Neutrophil (primary cell): Measurements from ENCODE around the gene BRD7.

Experiments used
- H3K27ac ChIP-seq: fragments of 200-600 bp; sonication (generic); 2 replicates; pipeline ENCODE4 v1.5.1; 2016; ENCODE audit warnings: mild to moderate bottlenecking, moderate library complexity
- H3K27me3 ChIP-seq: fragments of 200-600 bp; sonication (generic); 2 replicates; pipeline ENCODE4 v1.6.0; 2016; ENCODE audit warnings: mild to moderate bottlenecking
- H3K36me3 ChIP-seq: fragments of 200-600 bp; sonication (generic); 2 replicates; pipeline ENCODE4 v1.5.1; 2017
- H3K4me1 ChIP-seq, 2 experiments: fragments of 200-600 bp in 1 of 2; sonication (generic) in 1 of 2; 1 replicate in 1 of 2; 2 replicates in 1 of 2; pipeline versions ENCODE4 v1.5.1 to v1.6.1; 2013 to 2016; ENCODE audit warnings: low read depth in 1 of 2, low read length in 1 of 2, mild to moderate bottlenecking in 1 of 2, moderate library complexity in 1 of 2; ENCODE audit not compliant: control insufficient read depth in 1 of 2, insufficient read depth in 1 of 2
- H3K4me3 ChIP-seq, 2 experiments: fragments of 200-600 bp in 1 of 2; sonication (generic) in 1 of 2; 1 replicate in 1 of 2; 2 replicates in 1 of 2; pipeline ENCODE4 v1.5.1; 2013 to 2016; ENCODE audit warnings: low read depth in 1 of 2, low read length in 1 of 2, mild to moderate bottlenecking in 1 of 2, moderate library complexity in 1 of 2
- H3K9me3 ChIP-seq: fragments of 200-600 bp; sonication (generic); 2 replicates; pipeline ENCODE4 v1.5.1; 2016
- TF ChIP-seq, protein P1 (sequence below): fragments of 200-600 bp; sonication (generic); IDR thresholded peaks from 2 replicates; pipeline ENCODE4 v1.5.1; 2016; ENCODE audit warnings: antibody characterized with exemption

Gene BRD7

DNA sequence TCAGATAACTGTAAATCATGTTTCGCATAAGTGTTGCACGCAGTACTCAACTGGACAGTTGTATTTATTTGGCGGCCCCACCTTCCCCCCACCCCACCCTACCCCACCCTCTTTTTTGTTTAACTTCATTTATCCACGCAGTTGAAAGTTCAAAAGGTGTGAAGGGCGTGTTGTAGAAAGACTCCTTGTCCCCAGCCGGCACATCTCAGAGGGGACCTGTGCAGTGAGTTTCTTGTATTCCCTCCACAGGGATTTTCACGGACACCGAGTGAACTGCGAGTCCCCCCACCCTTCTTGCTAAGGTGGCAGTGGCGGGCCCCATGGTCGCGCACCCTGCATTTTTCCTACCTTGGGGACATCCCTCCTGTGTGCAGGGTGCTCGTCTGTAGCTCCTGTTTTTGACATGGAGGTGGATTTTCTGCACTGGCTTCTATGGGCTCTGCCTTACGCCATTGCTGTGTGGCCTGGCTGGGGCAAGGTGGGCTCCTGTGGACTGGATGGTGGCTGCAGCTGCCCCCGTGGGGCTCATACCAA lies 66.2 kb downstream of the BRD7 start:
- H3K27ac ChIP-seq = no peak overlapping the region
- no peak overlapping the region for H3K4me3 ChIP-seq
- peaks cover 100% of the 10 kb centered on the region for H3K36me3 ChIP-seq
- no peaks in the 10 kb centered on the region for H3K4me1 ChIP-seq
- no peaks in the 10 kb centered on the region for H3K9me3 ChIP-seq
- H3K27me3 ChIP-seq = no peaks in the 10 kb centered on the region
- TF ChIP-seq, protein P1, sequence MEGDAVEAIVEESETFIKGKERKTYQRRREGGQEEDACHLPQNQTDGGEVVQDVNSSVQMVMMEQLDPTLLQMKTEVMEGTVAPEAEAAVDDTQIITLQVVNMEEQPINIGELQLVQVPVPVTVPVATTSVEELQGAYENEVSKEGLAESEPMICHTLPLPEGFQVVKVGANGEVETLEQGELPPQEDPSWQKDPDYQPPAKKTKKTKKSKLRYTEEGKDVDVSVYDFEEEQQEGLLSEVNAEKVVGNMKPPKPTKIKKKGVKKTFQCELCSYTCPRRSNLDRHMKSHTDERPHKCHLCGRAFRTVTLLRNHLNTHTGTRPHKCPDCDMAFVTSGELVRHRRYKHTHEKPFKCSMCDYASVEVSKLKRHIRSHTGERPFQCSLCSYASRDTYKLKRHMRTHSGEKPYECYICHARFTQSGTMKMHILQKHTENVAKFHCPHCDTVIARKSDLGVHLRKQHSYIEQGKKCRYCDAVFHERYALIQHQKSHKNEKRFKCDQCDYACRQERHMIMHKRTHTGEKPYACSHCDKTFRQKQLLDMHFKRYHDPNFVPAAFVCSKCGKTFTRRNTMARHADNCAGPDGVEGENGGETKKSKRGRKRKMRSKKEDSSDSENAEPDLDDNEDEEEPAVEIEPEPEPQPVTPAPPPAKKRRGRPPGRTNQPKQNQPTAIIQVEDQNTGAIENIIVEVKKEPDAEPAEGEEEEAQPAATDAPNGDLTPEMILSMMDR = no peak

DNA sequence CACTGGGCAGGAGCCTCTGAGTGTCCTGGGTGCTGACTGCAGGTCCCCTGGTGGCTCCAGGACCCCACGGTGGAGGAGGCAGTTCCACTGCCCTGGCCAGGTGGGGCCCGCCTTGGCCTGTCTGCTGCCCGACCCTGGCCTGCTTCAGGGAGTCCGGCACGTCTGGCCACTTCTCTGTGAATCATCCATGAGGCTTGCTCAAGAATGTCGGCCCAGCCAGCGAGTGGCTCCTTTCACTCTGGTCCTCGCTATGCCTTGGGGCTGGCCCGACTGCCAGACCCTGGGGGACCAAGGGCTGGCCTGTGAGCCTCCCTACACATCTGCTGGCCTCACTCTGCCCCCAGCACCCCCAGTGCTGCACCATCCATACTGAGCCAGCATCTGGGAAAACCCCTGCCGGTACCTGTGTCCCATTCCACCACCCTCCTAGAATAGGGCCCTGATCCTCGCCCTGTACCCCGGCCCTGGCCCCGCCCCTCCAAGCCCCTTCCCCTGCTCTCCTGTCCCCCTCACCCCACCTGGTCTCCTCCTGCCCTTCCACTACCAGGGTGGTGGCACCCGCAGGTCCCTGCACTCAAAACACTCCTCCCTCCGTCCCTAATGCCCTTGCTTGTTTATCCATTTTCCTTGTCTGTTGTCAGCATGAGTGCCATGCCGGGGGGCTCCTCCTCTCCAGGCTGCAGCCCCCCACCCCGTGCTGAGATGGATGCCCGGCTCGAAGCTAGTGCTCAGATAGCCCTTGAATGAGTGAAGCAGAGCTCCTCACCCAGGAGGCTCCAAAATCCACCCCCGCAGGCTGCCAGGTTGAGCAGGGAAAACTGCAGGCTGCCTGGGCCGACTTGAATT lies 66.9 kb downstream of the BRD7 start:
- TF ChIP-seq, protein P1 = no peak
- H3K27me3 ChIP-seq = no peaks in the 10 kb centered on the region
- H3K4me1 ChIP-seq = no peaks in the 10 kb centered on the region
- H3K36me3 ChIP-seq = peaks cover 100% of the 10 kb centered on the region
- no peak overlapping the region for H3K4me3 ChIP-seq
- H3K27ac ChIP-seq = no peak overlapping the region
- H3K9me3 ChIP-seq = no peaks in the 10 kb centered on the region

GRCh38 chr16:50300942-50301625 lies 67.7 kb downstream of the BRD7 start:
- Histone ChIP-seq H3K9me3 (no peaks in the 10 kb centered on the region), H3K4me1 (no peaks in the 10 kb centered on the region), H3K27ac (no peak overlapping the region), H3K27me3 (no peaks in the 10 kb centered on the region), H3K4me3 (no peak overlapping the region), H3K36me3 (peaks cover 100% of the 10 kb centered on the region)
- TF ChIP-seq, protein P1 = no peak

- H3K36me3 ChIP-seq = peaks cover 100% of the 10 kb centered on the region
Observed at GRCh38 chr16:50299508-50300105, 69.2 kb downstream of the BRD7 start.

More at GRCh38 chr16:50299508-50300105, 69.2 kb downstream of the BRD7 start:
- Histone ChIP-seq H3K9me3 (no peaks in the 10 kb centered on the region), H3K4me1 (no peaks in the 10 kb centered on the region), H3K4me3 (no peak overlapping the region), H3K27me3 (no peaks in the 10 kb centered on the region), H3K27ac (no peak overlapping the region)
- TF ChIP-seq, protein P1 = no peak
